SK-N-SH (cell line): ENCODE data around the gene PTPN23. TPM values are rescaled to one million over a fixed set of nuclear protein-coding genes. Genes with fewer than 3 reads are reported as not detected.

Experiments used
- CTCF ChIA-PET: fragments of 300-600, 350-600 bp; formaldehyde crosslinking; extraction: SDS; loops from one replicate; lab custom pipeline; 2021; lab: Yijun Ruan, JAX
- POLR2A ChIA-PET: fragments of 350-600 bp; sonication (Branson Sonifier 250); formaldehyde crosslinking; extraction: SDS; loops from one replicate; lab custom pipeline; 2020; ENCODE audit warnings: antibody characterized with exemption, inconsistent platforms; lab: Yijun Ruan, JAX
- DNase-seq: peaks from one replicate; pipeline ENCODE4 v3.0.0; 2012
- H2AFZ ChIP-seq: fragments of 200-600 bp; sonication (generic); 2 replicates; pipeline ENCODE4 v1.8.1; 2016; ENCODE audit warnings: antibody characterized with exemption, mild to moderate bottlenecking, low read depth
- H3F3A ChIP-seq: fragments of 200-600 bp; sonication (generic); replicated peaks from 2 replicates; pipeline ENCODE3; 2016; ENCODE audit warnings: antibody characterized with exemption, mild to moderate bottlenecking; ENCODE audit not compliant: insufficient read depth
- H3K27ac ChIP-seq, 2 experiments: fragments of 200-500 bp in 1 of 2; fragments of 200-600 bp in 1 of 2; sonication (Bioruptor generic) in 1 of 2; sonication (generic), shearing (Covaris generic) in 1 of 2; 2 replicates each; pipeline versions ENCODE4 v1.5.1 to v1.6.1; 2014 to 2016; ENCODE audit warnings: low read depth in 2 of 2, inconsistent platforms in 1 of 2, low read length in 1 of 2, mild to moderate bottlenecking in 1 of 2, mixed read lengths in 1 of 2
- H3K27me3 ChIP-seq: fragments of 200-600 bp; sonication (generic), shearing (Covaris generic); 2 replicates; pipeline ENCODE4 v1.6.1; 2016; ENCODE audit warnings: mixed run types; ENCODE audit not compliant: insufficient read depth
- H3K36me3 ChIP-seq, 2 experiments: fragments of 200-500 bp in 1 of 2; fragments of 200-600 bp in 1 of 2; sonication (Bioruptor generic) in 1 of 2; sonication (generic) in 1 of 2; replicated peaks in 1 of 2; 2 replicates each; pipeline versions ENCODE3 to v1.5.1; 2014 to 2016; ENCODE audit warnings: low read length in 1 of 2, mild to moderate bottlenecking in 1 of 2; ENCODE audit not compliant: insufficient read depth in 2 of 2, control insufficient read depth in 1 of 2
- H3K4me1 ChIP-seq, 2 experiments: fragments of 200-500 bp in 1 of 2; fragments of 200-600 bp in 1 of 2; sonication (Bioruptor generic) in 1 of 2; sonication (generic), shearing (Covaris generic) in 1 of 2; 2 replicates each; pipeline versions ENCODE4 v1.5.1 to v1.6.1; 2014 to 2016; ENCODE audit warnings: low read depth in 1 of 2, low read length in 1 of 2, mixed run types in 1 of 2; ENCODE audit not compliant: insufficient read depth in 2 of 2, control insufficient read depth in 1 of 2
- H3K4me2 ChIP-seq: fragments of 200-600 bp; sonication (generic), shearing (Covaris generic); 2 replicates; pipeline ENCODE4 v1.6.1; 2017; ENCODE audit warnings: mixed run types
- H3K4me3 ChIP-seq, 2 experiments: fragments of 200-500 bp in 1 of 2; fragments of 200-600 bp in 1 of 2; sonication (Bioruptor generic) in 1 of 2; sonication (generic), shearing (Covaris generic) in 1 of 2; 2 replicates each; pipeline versions ENCODE4 v1.5.1 to v1.8.1; 2014 to 2016; ENCODE audit warnings: low read depth in 2 of 2, inconsistent platforms in 1 of 2, low read length in 1 of 2, mild to moderate bottlenecking in 1 of 2, mixed read lengths in 1 of 2, moderate library complexity in 1 of 2
- H3K79me2 ChIP-seq: fragments of 200-600 bp; sonication (generic); 2 replicates; pipeline ENCODE4 v1.8.1; 2017; ENCODE audit warnings: mild to moderate bottlenecking; ENCODE audit not compliant: insufficient read depth
- H3K9ac ChIP-seq: fragments of 200-600 bp; sonication (generic); 2 replicates; pipeline ENCODE4 v1.6.1; 2017; ENCODE audit warnings: mixed run types
- H3K9me2 ChIP-seq: fragments of 200-600 bp; sonication (generic); 2 replicates; pipeline ENCODE4 v1.6.1; 2017; ENCODE audit warnings: mixed run types
- H3K9me3 ChIP-seq: fragments of 200-600 bp; sonication (generic); 2 replicates; pipeline ENCODE4 v1.6.1; 2017; ENCODE audit warnings: mixed run types, mild to moderate bottlenecking, moderate library complexity
- H4K20me1 ChIP-seq: fragments of 200-600 bp; sonication (generic); 2 replicates; pipeline ENCODE4 v1.6.1; 2017; ENCODE audit warnings: mild to moderate bottlenecking, mixed run types; ENCODE audit not compliant: insufficient read depth
- CHD2 ChIP-seq: fragments of 150-350 bp; IDR thresholded peaks from 2 replicates; pipeline ENCODE4 v1.6.1; 2018; ENCODE audit warnings: low read length; ENCODE audit not compliant: partially characterized antibody
- CTCF ChIP-seq: fragments of 200-600 bp; sonication (generic); IDR thresholded peaks from 2 replicates; pipeline ENCODE4 v1.6.1; 2017; ENCODE audit warnings: antibody characterized with exemption, mild to moderate bottlenecking, moderate library complexity
- EZH2phosphoT487 ChIP-seq: fragments of 200-600 bp; sonication (generic); IDR thresholded peaks from 2 replicates; pipeline ENCODE4 v1.6.1; 2017; ENCODE audit warnings: low read depth, mixed run types, mild to moderate bottlenecking, antibody characterized with exemption, moderate library complexity, borderline replicate concordance
- GATA2 ChIP-seq: sonication (generic); formaldehyde crosslinking; IDR thresholded peaks from 2 replicates; pipeline ENCODE4 v1.5.0; 2020; ENCODE audit warnings: mild to moderate bottlenecking, missing genetic modification reagents
- JUND ChIP-seq: IDR thresholded peaks from 2 replicates; pipeline ENCODE4 v1.4.0; 2012
- MAX ChIP-seq: IDR thresholded peaks from 2 replicates; pipeline ENCODE4 v1.4.0; 2012; ENCODE audit warnings: low read depth
- POLR2AphosphoS5 ChIP-seq: IDR thresholded peaks from 2 replicates; pipeline ENCODE4 v1.6.1; 2012; ENCODE audit warnings: low read depth, low read length
- RAD21 ChIP-seq: IDR thresholded peaks from 2 replicates; pipeline ENCODE4 v1.6.1; 2012; ENCODE audit warnings: mild to moderate bottlenecking, low read length
- RCOR1 ChIP-seq: fragments of 150-350 bp; IDR thresholded peaks from 2 replicates; pipeline ENCODE4 v1.6.1; 2017; ENCODE audit warnings: antibody characterized with exemption, low read length
- SIN3A ChIP-seq: IDR thresholded peaks from 2 replicates; pipeline ENCODE4 v1.6.1; 2012; ENCODE audit warnings: low read depth, mild to moderate bottlenecking, low read length, moderate library complexity, borderline replicate concordance
- SMC3 ChIP-seq: IDR thresholded peaks from 2 replicates; pipeline ENCODE4 v1.6.1; 2012; ENCODE audit warnings: low read depth, low read length, improper control_type of control experiment
- TCF12 ChIP-seq: IDR thresholded peaks from 2 replicates; pipeline ENCODE4 v1.4.0; 2012
- USF1 ChIP-seq: IDR thresholded peaks from 2 replicates; pipeline ENCODE4 v1.4.0; 2012; ENCODE audit warnings: low read depth, borderline replicate concordance
- USF2 ChIP-seq: fragments of 150-350 bp; IDR thresholded peaks from 2 replicates; pipeline ENCODE4 v1.6.1; 2017; ENCODE audit warnings: antibody characterized with exemption, low read length, low read depth, borderline replicate concordance
- ZBTB33 ChIP-seq: IDR thresholded peaks from 2 replicates; pipeline ENCODE4 v1.4.0; 2012; ENCODE audit warnings: low read depth, borderline replicate concordance
- WGBS: methylation state at CpG from one replicate; pipeline ENCODE4 v1.1.6; 2017; ENCODE audit warnings: low lambda C conversion rate; 5-methylcytosine and 5-hydroxymethylcytosine counted together
- polyA plus RNA-seq, 3 experiments: library from polyadenylated mRNA; depleted of rRNA; stranded (reverse); fragments of >200 nt; gene quantifications; 2 replicates each; pipeline ENCODE4 v1.2.3, GENCODE V29; 2012

Gene PTPN23
- polyA plus RNA-seq, 1 of the 3 experiments (the other 2 are of a cell fraction): 10.9 TPM

GRCh38 chr3:47399016-47399415, 18.2 kb downstream of the PTPN23 start:
- CTCF ChIA-PET: interaction anchor here (0.8 to 0.9 kb wide), 2 partner anchors 15 to 22 kb away, joined by 3 to 4 read pairs; no protein-coding TSS in a partner anchor
- Histone ChIP-seq H2AFZ (no peak overlapping the region), H3K36me3 (peaks cover 0 to 3% of the 10 kb centered on the region in 2 experiments), H3F3A (no peaks in the 10 kb centered on the region), H3K4me2 (no peak overlapping the region), H3K4me3 (no peak overlapping the region), H3K27me3 (no peaks in the 10 kb centered on the region), H3K4me1 (peaks cover 8 to 18% of the 10 kb centered on the region in 2 experiments; a peak in 2 of 4 replicates), H3K79me2 (peaks cover 88% of the 10 kb centered on the region), H3K9me2 (no peaks in the 10 kb centered on the region), H3K9me3 (no peaks in the 10 kb centered on the region), H3K27ac (no peak overlapping the region), H3K9ac (no peak overlapping the region), H4K20me1 (peaks cover 54% of the 10 kb centered on the region)
- no peak for DNase-seq
- 92% methylated on average over 1 of the region's 1 CpG for WGBS
- TF ChIP-seq USF1: no peak
- no peak for TF ChIP-seq EZH2phosphoT487
- TF ChIP-seq SMC3: no peak
- no peak for TF ChIP-seq POLR2AphosphoS5
- TF ChIP-seq CHD2: no peak
- TF ChIP-seq MAX: no peak
- TF ChIP-seq RCOR1: no peak
- no peak for TF ChIP-seq RAD21
- TF ChIP-seq GATA2 (CRISPR knock-in tag): no peak
- no peak for TF ChIP-seq SIN3A
- TF ChIP-seq, all 33 proteins: peak for 0
- POLR2A ChIA-PET: interaction anchor here (1.0 to 1.3 kb wide), 2 partner anchors 16 to 18 kb away, joined by 3 read pairs; partner anchors contain the start of gene PTPN23

GRCh38 chr3:47399531-47400270, 18.9 kb downstream of the PTPN23 start:
- no peak for DNase-seq
- Histone ChIP-seq H3K4me3 (no peak overlapping the region), H3K27me3 (no peaks in the 10 kb centered on the region), H3K9me3 (no peaks in the 10 kb centered on the region), H3K4me2 (no peak overlapping the region), H4K20me1 (peaks cover 54% of the 10 kb centered on the region), H3K36me3 (peaks cover 0 to 3% of the 10 kb centered on the region in 2 experiments), H3K27ac (no peak overlapping the region), H3K4me1 (peaks cover 2 to 14% of the 10 kb centered on the region in 2 experiments; a peak in 1 of 4 replicates), H3K79me2 (peaks cover 88% of the 10 kb centered on the region), H3F3A (no peaks in the 10 kb centered on the region), H2AFZ (no peak overlapping the region), H3K9ac (no peak overlapping the region), H3K9me2 (no peaks in the 10 kb centered on the region)
- ChIA-PET POLR2A (interaction anchor here (1.0 to 1.3 kb wide), 2 partner anchors 16 to 19 kb away, joined by 3 read pairs; partner anchors contain the start of gene PTPN23), CTCF (interaction anchor here (0.8 to 2.1 kb wide), 2 partner anchors 15 to 20 kb away, joined by 3 to 7 read pairs; no protein-coding TSS in a partner anchor)
- 91% methylated on average over 9 of the region's 9 CpGs for WGBS
- no peak for TF ChIP-seq TCF12
- no peak for TF ChIP-seq USF2
- TF ChIP-seq JUND: no peak
- no peak for TF ChIP-seq CTCF
- TF ChIP-seq GATA2 (CRISPR knock-in tag): no peak
- no peak for TF ChIP-seq ZBTB33
